ENCODE measurements around the gene CHRM5. TPM values are rescaled to one million over a fixed set of nuclear protein-coding genes. Genes with fewer than 3 reads are reported as not detected.

CHRM5 gene
- total and polyA plus RNA-seq, 2 of the 8 experiments (the other 6 are each of a cell fraction or from before 2014, with no cell fraction given), result not detected

DNA sequence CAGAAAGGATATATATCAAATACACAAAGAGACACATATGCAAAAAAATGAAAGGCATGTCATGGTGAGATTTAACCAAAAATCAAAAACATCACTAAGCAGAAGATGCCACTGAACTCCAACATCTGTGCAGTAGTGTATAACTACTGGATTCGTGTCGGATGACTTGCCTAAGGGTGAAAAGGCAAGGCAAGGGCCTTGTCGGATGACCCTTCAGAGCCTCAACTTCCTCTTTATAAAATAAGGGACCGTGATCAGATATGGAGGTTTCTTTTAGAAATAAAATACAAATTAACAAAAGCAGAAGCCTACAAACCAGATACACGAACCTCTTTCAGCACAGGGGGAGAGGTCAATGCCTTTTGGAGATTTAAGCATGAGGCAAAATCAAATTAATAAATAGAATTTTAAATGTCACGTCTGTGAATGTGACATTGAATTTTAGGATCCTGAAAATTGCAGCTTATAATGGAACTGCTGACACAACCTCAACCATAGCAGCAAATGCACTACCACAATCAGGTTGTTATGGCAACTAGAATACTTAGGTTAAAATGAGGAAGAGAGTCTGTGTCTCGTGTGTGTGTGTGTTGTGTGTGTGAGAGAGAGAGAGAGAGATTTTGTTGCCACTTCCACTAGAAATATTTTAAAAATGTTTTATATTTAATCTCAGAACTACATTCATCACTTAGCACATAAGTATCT lies 8.3 kb upstream of the CHRM5 start:
- H3K18ac ChIP-seq (ENCODE audit: extremely low read depth, low read length), result no peak overlapping the region
- no peaks in the 10 kb centered on the region for H3K79me2 ChIP-seq (ENCODE audit: control insufficient read depth in 1 of 2, insufficient read depth in 2 of 2, low read length in 2 of 2)
- no peaks in the 10 kb centered on the region for H3K9me3 ChIP-seq (ENCODE audit: insufficient read depth in 2 of 2, low read depth in 1 of 2, low read length in 1 of 2)
- H3K14ac ChIP-seq (ENCODE audit: insufficient read length), result no peak overlapping the region
- H3K56ac ChIP-seq (replicated peaks; ENCODE audit: insufficient read length, low read depth, low read length), result no peak overlapping the region
- H3K27ac ChIP-seq (ENCODE audit: low read depth, low read length), result no peak overlapping the region
- no peak overlapping the region for H2BK120ac ChIP-seq (replicated peaks; ENCODE audit: low read depth, low read length)
- TF ChIP-seq POLR2A (IDR thresholded peaks at IDR 0.05; ENCODE audit: control extremely low read depth in 1 of 2, low read depth in 2 of 2, low read length in 2 of 2), result no peak
- no peak overlapping the region for H3K4ac ChIP-seq (replicated peaks; ENCODE audit: insufficient read length, low read depth, low read length)
- H3K27me3 ChIP-seq (replicated peaks in 1 of 4; ENCODE audit: control insufficient read depth in 3 of 4, extremely low read depth in 1 of 4, insufficient read depth in 3 of 4, low read length in 3 of 4), result no peaks in the 10 kb centered on the region
- 84% methylated on average over 7 of the region's 7 CpGs; no CpG with 5 or more reads in 1 of the 2 experiments for WGBS, 2 experiments (ENCODE audit: extremely low coverage in 1 of 2, insufficient coverage in 1 of 2, insufficient read length in 1 of 2, insufficient replicate concordance in 2 of 2, low coverage in 1 of 2, low lambda C conversion rate in 2 of 2, missing lambda C conversion rate in 1 of 2)
- no peaks in the 10 kb centered on the region for H4K20me1 ChIP-seq (replicated peaks in 1 of 2; ENCODE audit: control insufficient read depth in 1 of 2, insufficient read depth in 2 of 2, low read length in 2 of 2)
- H3K79me1 ChIP-seq (ENCODE audit: low read depth, low read length), result no peaks in the 10 kb centered on the region
- H4K8ac ChIP-seq (ENCODE audit: extremely low read depth, insufficient read depth, low read length), result no peak overlapping the region
- H2BK12ac ChIP-seq (ENCODE audit: low read depth, low read length), result no peak overlapping the region
- no peak overlapping the region for H2BK20ac ChIP-seq (ENCODE audit: low read length)
- no peak overlapping the region for H3K4me3 ChIP-seq (ENCODE audit: extremely low read depth in 1 of 4, insufficient read depth in 2 of 4, low read depth in 3 of 4, low read length in 4 of 4)
- H2AFZ ChIP-seq (ENCODE audit: low read length), result no peak overlapping the region
- no peak overlapping the region for H2BK15ac ChIP-seq (ENCODE audit: low read length)
- H2AK5ac ChIP-seq (ENCODE audit: low read depth, low read length), result no peak overlapping the region
- H4K91ac ChIP-seq (replicated peaks; ENCODE audit: insufficient read length, low read length), result no peak overlapping the region
- ChIA-PET CTCF (ENCODE audit: partially characterized antibody) (interaction anchor here (1.5 kb wide), 1 partner anchor 222 kb away, joined by 7 read pairs; no protein-coding TSS in a partner anchor), POLR2A (ENCODE audit: partially characterized antibody) (no interaction called here)
- DNase-seq (ENCODE audit: low read depth in 1 of 2, low spot score in 2 of 2) (no peak), FAIRE-seq (no peak)
- H3K9ac ChIP-seq (replicated peaks in 1 of 4; ENCODE audit: extremely low read depth in 1 of 4, low read depth in 3 of 4, low read length in 3 of 4), result no peak overlapping the region
- no peak overlapping the region for H3K23ac ChIP-seq (ENCODE audit: insufficient read length)
- no peak overlapping the region for H4K5ac ChIP-seq (ENCODE audit: insufficient read length, low read depth, low read length)
- no peak overlapping the region for H2BK5ac ChIP-seq (ENCODE audit: low read depth, low read length)
- H3K23me2 ChIP-seq (ENCODE audit: low read depth, low read length), result no peaks in the 10 kb centered on the region
- H3K4me1 ChIP-seq (replicated peaks in 1 of 4; ENCODE audit: control insufficient read depth in 3 of 4, insufficient read depth in 4 of 4, low read length in 3 of 4), result no peaks in the 10 kb centered on the region
- H3K36me3 ChIP-seq (ENCODE audit: control insufficient read depth in 2 of 4, insufficient read depth in 4 of 4, low read length in 3 of 4), result no peaks in the 10 kb centered on the region
- H3K4me2 ChIP-seq (ENCODE audit: insufficient read depth in 1 of 2, low read depth in 2 of 2, low read length in 2 of 2), result no peak overlapping the region
